ENCODE data around the gene LRR1.

Gene LRR1

GRCh38 chr14:49585803-49586672, 12.7 kb upstream of the LRR1 start, which contains the start of gene RPS29 (continued):
- TF ChIP-seq TSHZ1 (tag by site-specific recombination; IDR thresholded peaks at IDR 0.05; ENCODE audit: borderline replicate concordance), result peak; percentile 68; the same call in 1 of the 2 replicates
- TF ChIP-seq ZNF404 (tag by site-specific recombination; IDR thresholded peaks at IDR 0.05), result no peak
- TF ChIP-seq ZNF280C (tag by site-specific recombination; IDR thresholded peaks at IDR 0.05), result no peak
- TF ChIP-seq ZNF473 (tag by site-specific recombination; IDR thresholded peaks at IDR 0.05), result no peak
- peak; percentile 90 for TF ChIP-seq PRDM10 (tag by site-specific recombination; IDR thresholded peaks at IDR 0.05)
- no peak for TF ChIP-seq ZNF174 (tag by site-specific recombination; IDR thresholded peaks at IDR 0.05)
- TF ChIP-seq ZSCAN5A (tag by site-specific recombination; IDR thresholded peaks at IDR 0.05), result 0 out of 2 replicates have a peak, but pooled peaks have one; percentile 84
- TF ChIP-seq ZNF704 (tag by site-specific recombination; IDR thresholded peaks at IDR 0.05), result no peak
- TF ChIP-seq PRDM4 (tag by site-specific recombination; IDR thresholded peaks at IDR 0.05), result peak; percentile 23; the same call in 1 of the 2 replicates
- TF ChIP-seq ZNF10 (tag by site-specific recombination; IDR thresholded peaks at IDR 0.05), result no peak
- peak; percentile 41 for TF ChIP-seq ZBTB6 (tag by site-specific recombination; IDR thresholded peaks at IDR 0.05)
- no peak for TF ChIP-seq ZNF670 (tag by site-specific recombination; IDR thresholded peaks at IDR 0.05; ENCODE audit: low read depth)
- no peak for TF ChIP-seq ZNF26 (tag by site-specific recombination; IDR thresholded peaks at IDR 0.05)
- no peak for TF ChIP-seq ZNF548 (tag by site-specific recombination; IDR thresholded peaks at IDR 0.05)
- TF ChIP-seq SP3 (tag by site-specific recombination; IDR thresholded peaks at IDR 0.05), result peak; percentile 60; the same call in 1 of the 2 replicates
- TF ChIP-seq ZNF433 (tag by site-specific recombination; IDR thresholded peaks at IDR 0.05; ENCODE audit: low read depth), result no peak
- TF ChIP-seq ZNF221 (tag by site-specific recombination; IDR thresholded peaks at IDR 0.05; ENCODE audit: borderline replicate concordance), result no peak
- no peak for TF ChIP-seq AEBP2 (tag by site-specific recombination; IDR thresholded peaks at IDR 0.05; ENCODE audit: borderline replicate concordance)

All from HEK293 (cell line).